HepG2 (cell line): ENCODE results near the gene DNAJC1. TPM values are rescaled to one million over a fixed set of nuclear protein-coding genes. Genes with fewer than 3 reads are reported as not detected.
A peak's percentile ranks its signal among the peaks of the same experiment; 100 is the strongest.

Source experiments
- ATAC-seq: fragments of 200-7000 bp; cut with Tn5 transposase; 3 replicates; pipeline ENCODE4 v1.9.1; 2020; ENCODE audit warnings: mild to moderate bottlenecking, moderate library complexity
- BruUV-seq: library from RNA; stranded (reverse); fragments of 400-500 nt; replicated peaks from 2 replicates; lab custom pipeline; 2021; lab: Mats Ljungman, UMichigan
- CTCF ChIA-PET: fragments of 300-600 bp; formaldehyde crosslinking; extraction: SDS; loops from one replicate; lab custom pipeline; 2021; ENCODE audit warnings: low total read pairs, inconsistent platforms, low intra/inter-chr PET ratio; lab: Yijun Ruan, JAX
- POLR2A ChIA-PET: fragments of 350-600 bp; sonication (Branson Sonifier 250); formaldehyde crosslinking; loops from one replicate; lab custom pipeline; 2020; ENCODE audit warnings: antibody characterized with exemption, inconsistent platforms; lab: Yijun Ruan, JAX
- DNase-seq: peaks from one replicate; pipeline ENCODE4 v3.0.0-alpha.2; 2015; ENCODE audit warnings: low spot score
- FAIRE-seq: peaks from 3 replicates; lab custom pipeline; 2011; peaks lifted over from hg19 to GRCh38; lab: Jason Lieb, UNC
- H2AFZ ChIP-seq: one replicate; pipeline ENCODE4 v1.6.1; 2011; ENCODE audit warnings: low read length, inconsistent platforms
- H3K27ac ChIP-seq: fragments of 300-600 bp; 3 replicates; pipeline ENCODE4 v1.8.0; 2011; ENCODE audit warnings: mixed run types, mild to moderate bottlenecking, mixed read lengths, low read length, inconsistent platforms; ENCODE audit not compliant: insufficient read depth; ENCODE audit errors: extremely low read length
- H3K27me3 ChIP-seq, 2 experiments: fragments of 200-600 bp in 1 of 2; 2 replicates in 1 of 2; 3 replicates in 1 of 2; pipeline versions ENCODE4 v1.6.0 to v1.8.0; 2011; ENCODE audit warnings: low read length in 2 of 2, mild to moderate bottlenecking in 2 of 2, moderate library complexity in 2 of 2, inconsistent platforms in 1 of 2; ENCODE audit not compliant: insufficient read depth in 2 of 2, control insufficient read depth in 1 of 2
- H3K36me3 ChIP-seq, 2 experiments: fragments of 200-600 bp in 1 of 2; replicated peaks in 1 of 2; 2 replicates in 1 of 2; 3 replicates in 1 of 2; pipeline versions ENCODE4 v1.5.1 to v1.8.0; 2011; ENCODE audit warnings: low read length in 2 of 2, inconsistent platforms in 1 of 2; ENCODE audit not compliant: insufficient read depth in 2 of 2, control insufficient read depth in 1 of 2
- H3K4me1 ChIP-seq: 2 replicates; pipeline ENCODE4 v1.5.1; 2012; ENCODE audit warnings: low read length, inconsistent platforms; ENCODE audit not compliant: insufficient read depth
- H3K4me2 ChIP-seq: 2 replicates; pipeline ENCODE4 v1.6.0; 2011; ENCODE audit warnings: low read depth, low read length, inconsistent platforms
- H3K4me3 ChIP-seq, 3 experiments: fragments of 200-600 bp in 1 of 3; sonication (generic), shearing (Covaris generic) in 1 of 3; replicated peaks in 1 of 3; 2 replicates each; pipeline ENCODE4 v1.5.1; 2011 to 2016; ENCODE audit warnings: low read length in 3 of 3, inconsistent platforms in 2 of 3, low read depth in 2 of 3, mild to moderate bottlenecking in 2 of 3, control low read depth in 1 of 3, mixed read lengths in 1 of 3; ENCODE audit not compliant: insufficient read depth in 1 of 3
- H3K79me2 ChIP-seq: one replicate; pipeline ENCODE4 v1.6.1; 2011; ENCODE audit warnings: low read length, inconsistent platforms; ENCODE audit not compliant: insufficient read depth
- H3K9ac ChIP-seq: 2 replicates; pipeline ENCODE4 v1.6.0; 2011; ENCODE audit warnings: mild to moderate bottlenecking, low read depth, low read length, inconsistent platforms; ENCODE audit not compliant: insufficient read depth
- H3K9me3 ChIP-seq: 2 replicates; pipeline ENCODE4 v1.5.1; 2012; ENCODE audit warnings: mild to moderate bottlenecking, low read length
- H4K20me1 ChIP-seq: 2 replicates; pipeline ENCODE4 v1.6.0; 2011; ENCODE audit warnings: inconsistent platforms, mild to moderate bottlenecking, low read length, moderate library complexity; ENCODE audit not compliant: insufficient read depth
- AGO1 ChIP-seq: fragments of 200-400 bp; formaldehyde crosslinking; IDR thresholded peaks from 2 replicates; pipeline ENCODE4 v1.6.1; 2017; ENCODE audit warnings: mild to moderate bottlenecking, low read depth, low read length, moderate library complexity; ENCODE audit not compliant: poor library complexity, severe bottlenecking
- ARHGAP35 ChIP-seq: sonication (generic); formaldehyde crosslinking; IDR thresholded peaks from 2 replicates; pipeline ENCODE4 v1.9.0; 2022; ENCODE audit warnings: mild to moderate bottlenecking, inconsistent platforms, moderate library complexity, missing genetic modification reagents, borderline replicate concordance
- ARID2 ChIP-seq: sonication (generic); formaldehyde crosslinking; IDR thresholded peaks from 2 replicates; pipeline ENCODE4 v1.8.1; 2022; ENCODE audit warnings: mild to moderate bottlenecking, missing genetic modification reagents, borderline replicate concordance
- ATM ChIP-seq: fragments of 450-650 bp; IDR thresholded peaks from 2 replicates; pipeline ENCODE4 v1.7.1; 2017; ENCODE audit warnings: mild to moderate bottlenecking, borderline replicate concordance
- DMAP1 ChIP-seq: IDR thresholded peaks from 2 replicates; pipeline ENCODE4 v1.6.1; 2016
- FOXK1 ChIP-seq: sonication (generic); formaldehyde crosslinking; IDR thresholded peaks from 2 replicates; pipeline ENCODE4 v1.4.0; 2020; ENCODE audit warnings: low read depth, missing genetic modification reagents, borderline replicate concordance
- KDM6A ChIP-seq: IDR thresholded peaks from 2 replicates; pipeline ENCODE4 v1.6.1; 2016; ENCODE audit warnings: low read depth
- RXRA ChIP-seq: sonication (generic); formaldehyde crosslinking; IDR thresholded peaks from 2 replicates; pipeline ENCODE4 v1.5.1; 2020; ENCODE audit warnings: missing genetic modification reagents
- SCMH1 ChIP-seq: sonication (generic); formaldehyde crosslinking; IDR thresholded peaks from 2 replicates; pipeline ENCODE4 v1.9.0; 2021; ENCODE audit warnings: missing genetic modification reagents, mild to moderate bottlenecking, borderline replicate concordance
- SMC3 ChIP-seq: IDR thresholded peaks from 2 replicates; pipeline ENCODE4 v1.6.1; 2011; ENCODE audit warnings: low read length, improper control_type of control experiment
- STAG1 ChIP-seq: sonication (generic); formaldehyde crosslinking; IDR thresholded peaks from 2 replicates; pipeline ENCODE4 v1.4.0; 2020; ENCODE audit warnings: missing genetic modification reagents
- TEAD3 ChIP-seq: optimal IDR thresholded peaks from 2 replicates; pipeline ENCODE3; 2016; ENCODE audit warnings: borderline replicate concordance
- ZSCAN25 ChIP-seq: sonication (generic); formaldehyde crosslinking; IDR thresholded peaks from 2 replicates; pipeline ENCODE4 v1.8.0; 2022; ENCODE audit warnings: mild to moderate bottlenecking, missing genetic modification reagents
- WGBS: methylation state at CpG from one replicate; pipeline ENCODE4 v1.1.6; 2017; ENCODE audit warnings: low lambda C conversion rate; 5-methylcytosine and 5-hydroxymethylcytosine counted together
- in situ Hi-C: cut with HindIII; loops from 2 replicates; pipeline ENCODE4 v1.10.0; 2017; ENCODE audit warnings: low pct_unique_long_range_greater_than_20kb; ENCODE audit not compliant: extremely low pct_ligation_motif_present
- intact Hi-C: fragments of 100-400 bp; cut with micrococcal nuclease; formaldehyde crosslinking; loops from one replicate; pipeline ENCODE4 v1.10.0; 2022; ENCODE audit not compliant: unreplicated experiment
- polyA plus RNA-seq, 8 experiments: library from polyadenylated mRNA; depleted of rRNA in 3 of 8; stranded (reverse) in 7 of 8; unstranded in 1 of 8; fragments of >200 nt; fragmentation: Illumina TruSeq in 4 of 8; extraction: Trizol in 4 of 8; gene quantifications; 2 replicates each; pipeline versions ENCODE4 v1.2.1 to v1.2.3, GENCODE V29; 2011 to 2016; ENCODE audit warnings: low read depth in 4 of 8, missing spikeins in 1 of 8, mixed read lengths in 1 of 8; ENCODE audit not compliant: insufficient read depth in 1 of 8
- total RNA-seq, 5 experiments: library from RNA; depleted of rRNA; stranded (reverse); fragments of >200 nt; fragmentation: Illumina TruSeq; extraction: Trizol; gene quantifications; 2 replicates each; pipeline ENCODE4 v1.2.3, GENCODE V29; 2016; ENCODE audit warnings: low read depth in 1 of 5
- TF ChIP-seq, protein P1 (sequence below): sonication (generic); formaldehyde crosslinking; IDR thresholded peaks from 2 replicates; pipeline ENCODE4 v1.4.0; 2020; ENCODE audit warnings: missing genetic modification reagents
- TF ChIP-seq, protein P2 (sequence below): sonication (generic); formaldehyde crosslinking; IDR thresholded peaks from 2 replicates; pipeline ENCODE4 v1.9.0; 2021; ENCODE audit warnings: missing genetic modification reagents, borderline replicate concordance
- TF ChIP-seq, protein P3 (sequence below): sonication (generic); formaldehyde crosslinking; IDR thresholded peaks from 2 replicates; pipeline ENCODE4 v1.4.0; 2020; ENCODE audit warnings: missing genetic modification reagents, low read depth, mild to moderate bottlenecking, borderline replicate concordance
- TF ChIP-seq, protein P4 (sequence below): sonication (generic); formaldehyde crosslinking; IDR thresholded peaks from 2 replicates; pipeline ENCODE4 v1.8.0; 2022; ENCODE audit warnings: missing genetic modification reagents, mild to moderate bottlenecking, inconsistent platforms, borderline replicate concordance

DNAJC1 gene
- total and polyA plus RNA-seq, 2 of the 13 experiments (the other 11 are each of a cell fraction or from before 2014, with no cell fraction given), result 9.9 to 16.6 TPM

DNA sequence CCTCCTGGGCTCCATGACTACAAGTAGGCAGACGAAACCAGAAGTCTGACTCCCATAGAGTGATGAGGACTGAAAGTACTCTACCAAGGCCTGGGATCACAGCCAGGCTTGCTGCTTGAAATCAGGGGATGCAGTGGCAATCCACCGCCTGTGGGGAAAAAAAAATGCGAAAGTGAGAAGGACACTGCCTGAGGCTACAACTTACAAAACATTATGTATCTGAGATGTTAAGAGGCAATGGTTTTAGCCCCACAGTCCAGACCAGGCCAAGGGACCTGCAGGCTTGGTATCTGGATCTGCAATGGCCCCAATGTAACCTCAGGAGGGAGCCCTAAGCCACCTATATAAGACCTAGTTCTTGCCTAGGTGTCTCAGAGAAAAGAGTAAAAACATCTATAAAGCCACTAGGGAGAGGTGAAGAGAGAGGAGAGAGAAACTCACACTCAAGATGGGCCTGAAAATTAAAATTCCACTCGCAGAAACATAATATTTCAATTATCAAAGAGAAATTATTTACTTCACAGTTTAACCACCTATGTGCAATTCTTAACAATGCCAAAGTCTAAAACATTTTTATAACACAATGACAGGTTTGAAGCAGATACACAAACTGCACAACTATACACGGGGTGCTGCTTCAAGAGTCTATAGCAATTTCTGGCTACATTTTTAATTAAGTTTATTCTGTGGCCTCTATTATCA lies 13.9 kb downstream of the DNAJC1 start (continued):
- TF ChIP-seq ARHGAP35 (no peak), STAG1 (peak; percentile 78), ARID2 (CRISPR knock-in tag) (no peak), TEAD3 (CRISPR knock-in tag) (peak; percentile 7), RXRA (CRISPR knock-in tag) (no peak), SMC3 (peak; percentile 73)
- TF ChIP-seq, protein P1, sequence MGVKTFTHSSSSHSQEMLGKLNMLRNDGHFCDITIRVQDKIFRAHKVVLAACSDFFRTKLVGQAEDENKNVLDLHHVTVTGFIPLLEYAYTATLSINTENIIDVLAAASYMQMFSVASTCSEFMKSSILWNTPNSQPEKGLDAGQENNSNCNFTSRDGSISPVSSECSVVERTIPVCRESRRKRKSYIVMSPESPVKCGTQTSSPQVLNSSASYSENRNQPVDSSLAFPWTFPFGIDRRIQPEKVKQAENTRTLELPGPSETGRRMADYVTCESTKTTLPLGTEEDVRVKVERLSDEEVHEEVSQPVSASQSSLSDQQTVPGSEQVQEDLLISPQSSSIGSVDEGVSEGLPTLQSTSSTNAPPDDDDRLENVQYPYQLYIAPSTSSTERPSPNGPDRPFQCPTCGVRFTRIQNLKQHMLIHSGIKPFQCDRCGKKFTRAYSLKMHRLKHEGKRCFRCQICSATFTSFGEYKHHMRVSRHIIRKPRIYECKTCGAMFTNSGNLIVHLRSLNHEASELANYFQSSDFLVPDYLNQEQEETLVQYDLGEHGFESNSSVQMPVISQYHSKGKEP (CRISPR knock-in tag), result no peak

DNA sequence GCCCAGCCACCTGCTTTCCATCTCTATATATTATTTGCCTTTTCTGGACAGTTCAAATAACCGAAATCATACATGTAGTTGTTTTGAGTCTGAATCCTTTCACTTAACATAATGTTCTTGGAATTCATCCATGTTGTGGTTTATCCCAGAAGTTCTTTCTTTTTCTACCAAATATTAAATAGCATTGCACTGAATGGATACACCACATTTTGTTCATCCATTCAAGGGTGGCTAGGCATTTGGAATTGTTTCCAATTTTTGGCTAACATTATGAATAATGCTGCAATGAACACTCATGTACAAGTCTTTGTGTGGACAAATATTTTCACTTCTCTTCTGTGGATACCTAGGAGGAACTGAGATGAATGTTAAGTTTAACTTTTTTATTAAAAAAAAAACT lies 18.0 kb downstream of the DNAJC1 start:
- DNase-seq (no peak), FAIRE-seq (no peak), ATAC-seq (no peak)
- H3K9ac ChIP-seq, result no peak overlapping the region
- no peak overlapping the region for H3K4me2 ChIP-seq
- in situ Hi-C loops (loop anchor here (25.0 kb wide), 1 partner anchor 577 kb away; no protein-coding TSS in a partner anchor), intact Hi-C loops (no loop called here)
- no peak overlapping the region for H3K4me3 ChIP-seq
- no peak overlapping the region for H3K27ac ChIP-seq
- H4K20me1 ChIP-seq, result no peaks in the 10 kb centered on the region
- no peaks in the 10 kb centered on the region for H3K27me3 ChIP-seq
- CTCF ChIA-PET, result no interaction called here
- H3K9me3 ChIP-seq, result no peaks in the 10 kb centered on the region
- no peak overlapping the region for H2AFZ ChIP-seq
- 96% methylated on average over 1 of the region's 1 CpG for WGBS
- no peaks in the 10 kb centered on the region for H3K4me1 ChIP-seq
- H3K79me2 ChIP-seq, result no peaks in the 10 kb centered on the region
- H3K36me3 ChIP-seq, result no peaks in the 10 kb centered on the region
- no TSS peak for BruUV-seq
- POLR2A ChIA-PET, result no interaction called here
- TF ChIP-seq DMAP1 (CRISPR knock-in tag), result no peak
- TF ChIP-seq, protein P2, sequence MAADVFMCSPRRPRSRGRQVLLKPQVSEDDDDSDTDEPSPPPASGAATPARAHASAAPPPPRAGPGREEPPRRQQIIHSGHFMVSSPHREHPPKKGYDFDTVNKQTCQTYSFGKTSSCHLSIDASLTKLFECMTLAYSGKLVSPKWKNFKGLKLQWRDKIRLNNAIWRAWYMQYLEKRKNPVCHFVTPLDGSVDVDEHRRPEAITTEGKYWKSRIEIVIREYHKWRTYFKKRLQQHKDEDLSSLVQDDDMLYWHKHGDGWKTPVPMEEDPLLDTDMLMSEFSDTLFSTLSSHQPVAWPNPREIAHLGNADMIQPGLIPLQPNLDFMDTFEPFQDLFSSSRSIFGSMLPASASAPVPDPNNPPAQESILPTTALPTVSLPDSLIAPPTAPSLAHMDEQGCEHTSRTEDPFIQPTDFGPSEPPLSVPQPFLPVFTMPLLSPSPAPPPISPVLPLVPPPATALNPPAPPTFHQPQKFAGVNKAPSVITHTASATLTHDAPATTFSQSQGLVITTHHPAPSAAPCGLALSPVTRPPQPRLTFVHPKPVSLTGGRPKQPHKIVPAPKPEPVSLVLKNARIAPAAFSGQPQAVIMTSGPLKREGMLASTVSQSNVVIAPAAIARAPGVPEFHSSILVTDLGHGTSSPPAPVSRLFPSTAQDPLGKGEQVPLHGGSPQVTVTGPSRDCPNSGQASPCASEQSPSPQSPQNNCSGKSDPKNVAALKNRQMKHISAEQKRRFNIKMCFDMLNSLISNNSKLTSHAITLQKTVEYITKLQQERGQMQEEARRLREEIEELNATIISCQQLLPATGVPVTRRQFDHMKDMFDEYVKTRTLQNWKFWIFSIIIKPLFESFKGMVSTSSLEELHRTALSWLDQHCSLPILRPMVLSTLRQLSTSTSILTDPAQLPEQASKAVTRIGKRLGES, result no peak
- no peak for TF ChIP-seq KDM6A (CRISPR knock-in tag)
- TF ChIP-seq FOXK1 (CRISPR knock-in tag), result no peak
- TF ChIP-seq SCMH1 (CRISPR knock-in tag), result no peak
- no peak for TF ChIP-seq ATM
- TF ChIP-seq, protein P3, sequence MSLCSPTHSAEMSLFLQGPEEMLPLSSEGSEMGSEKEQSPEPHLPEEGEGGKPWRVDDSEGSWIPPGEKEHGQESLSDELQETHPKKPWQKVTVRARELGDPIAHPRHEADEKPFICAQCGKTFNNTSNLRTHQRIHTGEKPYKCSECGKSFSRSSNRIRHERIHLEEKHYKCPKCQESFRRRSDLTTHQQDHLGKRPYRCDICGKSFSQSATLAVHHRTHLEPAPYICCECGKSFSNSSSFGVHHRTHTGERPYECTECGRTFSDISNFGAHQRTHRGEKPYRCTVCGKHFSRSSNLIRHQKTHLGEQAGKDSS, result no peak
- no peak for TF ChIP-seq AGO1
- TF ChIP-seq, protein P4, sequence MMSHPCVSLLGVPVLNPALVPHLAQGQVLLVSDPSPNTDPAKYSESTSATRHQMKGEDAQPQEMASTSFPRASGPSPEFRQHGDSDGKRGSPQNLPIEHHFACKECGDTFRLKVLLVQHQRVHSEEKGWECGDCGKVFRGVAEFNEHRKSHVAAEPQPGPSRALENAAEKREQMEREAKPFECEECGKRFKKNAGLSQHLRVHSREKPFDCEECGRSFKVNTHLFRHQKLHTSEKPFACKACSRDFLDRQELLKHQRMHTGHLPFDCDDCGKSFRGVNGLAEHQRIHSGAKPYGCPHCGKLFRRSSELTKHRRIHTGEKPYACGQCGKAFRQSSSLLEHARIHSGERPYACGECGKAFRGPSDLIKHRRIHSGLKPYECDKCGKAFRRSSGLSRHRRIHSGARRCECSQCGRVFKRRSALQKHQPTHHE, result no peak
- TF ChIP-seq ZSCAN25 (CRISPR knock-in tag), result no peak
